Measurements from ENCODE around the gene SOX11. TPM values are rescaled to one million over a fixed set of nuclear protein-coding genes. Genes with fewer than 3 reads are reported as not detected.
"Not testable (repeated sequence)": the region's sequence is repeated elsewhere in the genome, so short reads cannot be mapped to it uniquely, and the experiment has no call there.

SOX11 gene
- total and polyA plus RNA-seq, 2 donors = 0.07 to 0.52 TPM

- no peaks in the 10 kb centered on the region for H3K36me3 ChIP-seq (ENCODE audit: control insufficient read depth in 2 of 2, insufficient read depth in 2 of 2, low read length in 1 of 2)
- no peak overlapping the region for H3K27ac ChIP-seq (ENCODE audit: low read depth in 1 of 2, low read length in 1 of 2)
- no peaks in the 10 kb centered on the region for H3K27me3 ChIP-seq (ENCODE audit: control insufficient read depth in 2 of 2, insufficient read depth in 1 of 2, low read length in 1 of 2)
- no peak overlapping the region for H3K4me3 ChIP-seq (ENCODE audit: low read length in 2 of 2)
- H3K4me1 ChIP-seq (ENCODE audit: control insufficient read depth in 2 of 2, insufficient read depth in 2 of 2, low read length in 2 of 2) = no peaks in the 10 kb centered on the region
- no peak for DNase-seq (ENCODE audit: low read depth in 6 of 9, low spot score in 9 of 9)
- H3K9me3 ChIP-seq (ENCODE audit: control insufficient read depth in 2 of 2, insufficient read depth in 1 of 2, low read length in 1 of 2) = no peaks in the 10 kb centered on the region
- WGBS = 84% methylated on average over 4 of the region's 4 CpGs
These were observed 25.4 kb upstream of the SOX11 start for GRCh38 chr2:5666798-5667197.

- H3K4me1 ChIP-seq (ENCODE audit: control insufficient read depth in 2 of 2, insufficient read depth in 2 of 2, low read length in 2 of 2); H3K4me3 ChIP-seq (ENCODE audit: low read length in 2 of 2); DNase-seq (ENCODE audit: low read depth in 6 of 9, low spot score in 9 of 9); H3K27ac ChIP-seq (ENCODE audit: low read depth in 1 of 2, low read length in 1 of 2); H3K9me3 ChIP-seq (ENCODE audit: control insufficient read depth in 2 of 2, insufficient read depth in 1 of 2, low read length in 1 of 2); H3K27me3 ChIP-seq (ENCODE audit: control insufficient read depth in 2 of 2, insufficient read depth in 1 of 2, low read length in 1 of 2); H3K36me3 ChIP-seq (ENCODE audit: control insufficient read depth in 2 of 2, insufficient read depth in 2 of 2, low read length in 1 of 2): not testable (repeated sequence)
- WGBS = 92% methylated on average over 1 of the region's 1 CpG
These were observed 24.5 kb upstream of the SOX11 start for GRCh38 chr2:5667655-5668054.

- Histone ChIP-seq H3K27ac (ENCODE audit: low read depth in 1 of 2, low read length in 1 of 2) (no peak overlapping the region), H3K4me3 (ENCODE audit: low read length in 2 of 2) (no peak overlapping the region), H3K27me3 (ENCODE audit: control insufficient read depth in 2 of 2, insufficient read depth in 1 of 2, low read length in 1 of 2) (peaks cover 12 to 19% of the 10 kb centered on the region in 2 donors), H3K4me1 (ENCODE audit: control insufficient read depth in 2 of 2, insufficient read depth in 2 of 2, low read length in 2 of 2) (no peaks in the 10 kb centered on the region), H3K36me3 (ENCODE audit: control insufficient read depth in 2 of 2, insufficient read depth in 2 of 2, low read length in 1 of 2) (no peaks in the 10 kb centered on the region), H3K9me3 (ENCODE audit: control insufficient read depth in 2 of 2, insufficient read depth in 1 of 2, low read length in 1 of 2) (no peaks in the 10 kb centered on the region)
- DNase-seq (ENCODE audit: low read depth in 6 of 9, low spot score in 9 of 9) = no peak
- WGBS = 88% methylated on average over 8 of the region's 8 CpGs
These were observed 23.4 kb upstream of the SOX11 start for GRCh38 chr2:5668682-5669250.

- no peak for DNase-seq (ENCODE audit: low read depth in 6 of 9, low spot score in 9 of 9)
- Histone ChIP-seq H3K4me1 (ENCODE audit: control insufficient read depth in 2 of 2, insufficient read depth in 2 of 2, low read length in 2 of 2) (no peaks in the 10 kb centered on the region), H3K36me3 (ENCODE audit: control insufficient read depth in 2 of 2, insufficient read depth in 2 of 2, low read length in 1 of 2) (no peaks in the 10 kb centered on the region), H3K9me3 (ENCODE audit: control insufficient read depth in 2 of 2, insufficient read depth in 1 of 2, low read length in 1 of 2) (no peaks in the 10 kb centered on the region), H3K27ac (ENCODE audit: low read depth in 1 of 2, low read length in 1 of 2) (no peak overlapping the region), H3K4me3 (ENCODE audit: low read length in 2 of 2) (no peak overlapping the region), H3K27me3 (ENCODE audit: control insufficient read depth in 2 of 2, insufficient read depth in 1 of 2, low read length in 1 of 2) (peaks cover 15 to 26% of the 10 kb centered on the region in 2 donors)
- 77% methylated on average over 15 of the region's 15 CpGs for WGBS
These were observed 19.4 kb upstream of the SOX11 start for GRCh38 chr2:5672749-5673144.

- no peak for DNase-seq (ENCODE audit: low read depth in 6 of 9, low spot score in 9 of 9)
- Histone ChIP-seq H3K9me3 (ENCODE audit: control insufficient read depth in 2 of 2, insufficient read depth in 1 of 2, low read length in 1 of 2) (no peaks in the 10 kb centered on the region), H3K27me3 (ENCODE audit: control insufficient read depth in 2 of 2, insufficient read depth in 1 of 2, low read length in 1 of 2) (peaks cover 15 to 26% of the 10 kb centered on the region in 2 donors), H3K36me3 (ENCODE audit: control insufficient read depth in 2 of 2, insufficient read depth in 2 of 2, low read length in 1 of 2) (no peaks in the 10 kb centered on the region), H3K4me3 (ENCODE audit: low read length in 2 of 2) (no peak overlapping the region), H3K27ac (ENCODE audit: low read depth in 1 of 2, low read length in 1 of 2) (no peak overlapping the region), H3K4me1 (ENCODE audit: control insufficient read depth in 2 of 2, insufficient read depth in 2 of 2, low read length in 2 of 2) (no peaks in the 10 kb centered on the region)
- 9% methylated on average over 58 of the region's 58 CpGs for WGBS
These were observed 18.8 kb upstream of the SOX11 start for GRCh38 chr2:5673145-5674025.

- H3K36me3 ChIP-seq (ENCODE audit: control insufficient read depth in 2 of 2, insufficient read depth in 2 of 2, low read length in 1 of 2) = no peaks in the 10 kb centered on the region
- H3K27me3 ChIP-seq (ENCODE audit: control insufficient read depth in 2 of 2, insufficient read depth in 1 of 2, low read length in 1 of 2) = peaks cover 15 to 26% of the 10 kb centered on the region in 2 donors
- H3K9me3 ChIP-seq (ENCODE audit: control insufficient read depth in 2 of 2, insufficient read depth in 1 of 2, low read length in 1 of 2) = no peaks in the 10 kb centered on the region
- no peak for DNase-seq (ENCODE audit: low read depth in 6 of 9, low spot score in 9 of 9)
- WGBS = 26% methylated on average over 2 of the region's 2 CpGs
- no peak overlapping the region for H3K4me3 ChIP-seq (ENCODE audit: low read length in 2 of 2)
- H3K4me1 ChIP-seq (ENCODE audit: control insufficient read depth in 2 of 2, insufficient read depth in 2 of 2, low read length in 2 of 2) = no peaks in the 10 kb centered on the region
- no peak overlapping the region for H3K27ac ChIP-seq (ENCODE audit: low read depth in 1 of 2, low read length in 1 of 2)
These were observed 18.2 kb upstream of the SOX11 start for GRCh38 chr2:5674026-5674340.

GRCh38 chr2:5677133-5677532 lies 15.1 kb upstream of the SOX11 start:
- no peak overlapping the region for H3K4me3 ChIP-seq (ENCODE audit: low read length in 2 of 2)
- H3K4me1 ChIP-seq (ENCODE audit: control insufficient read depth in 2 of 2, insufficient read depth in 2 of 2, low read length in 2 of 2) = no peaks in the 10 kb centered on the region
- H3K27me3 ChIP-seq (ENCODE audit: control insufficient read depth in 2 of 2, insufficient read depth in 1 of 2, low read length in 1 of 2) = peaks cover 15 to 24% of the 10 kb centered on the region in 2 donors
- no peaks in the 10 kb centered on the region for H3K36me3 ChIP-seq (ENCODE audit: control insufficient read depth in 2 of 2, insufficient read depth in 2 of 2, low read length in 1 of 2)
- DNase-seq (ENCODE audit: low read depth in 6 of 9, low spot score in 9 of 9) = no peak
- no peak overlapping the region for H3K27ac ChIP-seq (ENCODE audit: low read depth in 1 of 2, low read length in 1 of 2)
- 92% methylated on average over 2 of the region's 2 CpGs for WGBS
- H3K9me3 ChIP-seq (ENCODE audit: control insufficient read depth in 2 of 2, insufficient read depth in 1 of 2, low read length in 1 of 2) = no peaks in the 10 kb centered on the region

GRCh38 chr2:5683471-5683870 lies 8.7 kb upstream of the SOX11 start:
- 94% methylated on average over 6 of the region's 6 CpGs for WGBS
- Histone ChIP-seq H3K9me3 (ENCODE audit: control insufficient read depth in 2 of 2, insufficient read depth in 1 of 2, low read length in 1 of 2) (no peaks in the 10 kb centered on the region), H3K4me3 (ENCODE audit: low read length in 2 of 2) (no peak overlapping the region), H3K27me3 (ENCODE audit: control insufficient read depth in 2 of 2, insufficient read depth in 1 of 2, low read length in 1 of 2) (peaks cover under 1 to 3% of the 10 kb centered on the region in 2 donors), H3K36me3 (ENCODE audit: control insufficient read depth in 2 of 2, insufficient read depth in 2 of 2, low read length in 1 of 2) (no peaks in the 10 kb centered on the region), H3K27ac (ENCODE audit: low read depth in 1 of 2, low read length in 1 of 2) (no peak overlapping the region), H3K4me1 (ENCODE audit: control insufficient read depth in 2 of 2, insufficient read depth in 2 of 2, low read length in 2 of 2) (no peaks in the 10 kb centered on the region)
- no peak for DNase-seq (ENCODE audit: low read depth in 6 of 9, low spot score in 9 of 9)

- Histone ChIP-seq H3K9me3 (ENCODE audit: control insufficient read depth in 2 of 2, insufficient read depth in 1 of 2, low read length in 1 of 2) (no peaks in the 10 kb centered on the region), H3K4me1 (ENCODE audit: control insufficient read depth in 2 of 2, insufficient read depth in 2 of 2, low read length in 2 of 2) (no peaks in the 10 kb centered on the region), H3K27me3 (ENCODE audit: control insufficient read depth in 2 of 2, insufficient read depth in 1 of 2, low read length in 1 of 2) (peaks cover 9 to 11% of the 10 kb centered on the region in 2 donors), H3K4me3 (ENCODE audit: low read length in 2 of 2) (no peak overlapping the region), H3K36me3 (ENCODE audit: control insufficient read depth in 2 of 2, insufficient read depth in 2 of 2, low read length in 1 of 2) (no peaks in the 10 kb centered on the region), H3K27ac (ENCODE audit: low read depth in 1 of 2, low read length in 1 of 2) (no peak overlapping the region)
- no peak for DNase-seq (ENCODE audit: low read depth in 6 of 9, low spot score in 9 of 9)
- 82% methylated on average over 9 of the region's 9 CpGs for WGBS
These were observed 7.0 kb upstream of the SOX11 start for GRCh38 chr2:5685225-5685624.
